GM18526 (cell line): ENCODE measurements around the gene P2RY8.

Source experiments
- POLR2A ChIP-seq: IDR thresholded peaks from 3 replicates; pipeline ENCODE4 v1.6.1; 2011; ENCODE audit not compliant: insufficient read length; ENCODE audit errors: extremely low read depth

The P2RY8 gene

DNA sequence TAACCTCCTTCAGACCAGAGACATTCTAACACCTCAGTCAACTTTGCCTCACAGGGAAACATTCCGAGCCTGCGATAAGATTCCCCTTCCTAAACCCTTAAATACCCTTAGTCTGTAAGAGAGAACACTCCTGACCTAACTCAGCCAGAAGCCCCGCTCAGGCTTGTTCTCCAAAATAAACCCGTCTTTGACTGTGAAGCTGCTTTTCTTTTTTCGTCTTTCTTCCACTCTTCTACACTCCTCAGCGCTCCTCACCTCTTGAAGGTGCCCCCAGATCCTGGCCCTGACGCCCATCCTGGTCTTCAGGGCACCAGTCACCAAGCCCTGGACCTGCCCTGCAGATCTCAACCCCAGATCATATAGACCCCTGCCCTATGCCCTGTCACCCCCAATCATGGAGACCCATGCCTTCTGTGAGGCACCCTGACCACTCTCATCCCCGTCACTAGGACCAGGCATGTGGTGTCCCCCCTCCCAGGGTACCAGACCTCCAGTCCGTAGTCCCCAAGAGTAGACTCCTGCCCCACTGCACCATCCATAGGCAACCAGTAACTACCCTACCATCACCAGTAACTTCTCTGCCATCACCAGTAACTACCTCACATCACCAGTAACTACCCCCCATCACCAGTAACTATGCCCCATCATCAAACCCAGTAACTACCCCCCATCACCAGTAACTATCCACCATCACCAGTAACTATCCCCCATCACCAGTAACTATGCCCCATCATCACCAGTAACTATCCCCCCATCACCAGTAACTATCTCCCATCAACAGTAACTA lies 87.8 kb downstream of the P2RY8 start:
- TF ChIP-seq POLR2A, result no peak

DNA sequence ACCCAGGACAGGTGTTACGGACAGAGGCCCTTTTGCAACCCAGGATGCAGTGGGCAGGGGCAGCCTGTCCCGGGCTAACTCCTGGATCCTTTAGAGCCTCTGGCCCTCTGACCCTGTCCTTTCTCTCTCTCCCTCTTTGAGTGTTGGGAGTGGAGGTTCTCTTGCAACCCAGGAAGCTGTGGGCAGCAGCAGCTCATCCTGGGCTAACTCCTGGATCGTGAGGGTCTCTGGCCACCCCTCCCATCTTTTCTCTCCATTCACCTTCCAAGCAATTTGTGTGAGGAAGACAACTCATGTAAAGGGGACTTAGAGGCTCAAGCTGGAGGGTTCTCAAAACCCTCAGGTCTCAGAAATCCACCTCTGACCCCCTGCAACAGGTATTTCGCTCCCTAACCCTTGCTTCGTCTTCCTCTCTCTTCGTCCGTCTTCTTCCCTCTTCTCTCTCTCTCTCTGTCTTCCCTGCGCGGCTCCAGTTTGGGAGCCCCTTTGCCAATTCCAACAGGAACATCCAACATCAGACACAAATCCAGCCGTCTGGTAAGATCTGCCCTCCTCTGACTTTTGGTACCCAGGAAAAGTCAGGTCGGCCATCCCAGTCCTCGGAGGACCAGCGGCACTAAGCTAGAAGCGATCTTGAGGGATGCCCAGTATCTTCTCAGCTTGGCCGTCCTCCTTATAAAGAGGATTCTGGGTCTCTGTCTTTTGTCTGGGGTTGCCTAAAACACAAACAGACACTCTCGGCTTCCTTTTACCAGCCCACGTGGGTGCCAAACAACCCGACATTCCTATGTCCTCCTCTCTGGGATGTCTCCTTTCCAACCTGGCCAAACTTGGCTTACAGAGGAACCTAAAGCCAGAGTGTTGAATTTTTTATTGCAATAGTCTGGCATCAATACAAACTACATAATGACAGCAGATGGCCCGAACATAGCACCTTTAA lies 92.2 kb downstream of the P2RY8 start:
- no peak for TF ChIP-seq POLR2A

DNA sequence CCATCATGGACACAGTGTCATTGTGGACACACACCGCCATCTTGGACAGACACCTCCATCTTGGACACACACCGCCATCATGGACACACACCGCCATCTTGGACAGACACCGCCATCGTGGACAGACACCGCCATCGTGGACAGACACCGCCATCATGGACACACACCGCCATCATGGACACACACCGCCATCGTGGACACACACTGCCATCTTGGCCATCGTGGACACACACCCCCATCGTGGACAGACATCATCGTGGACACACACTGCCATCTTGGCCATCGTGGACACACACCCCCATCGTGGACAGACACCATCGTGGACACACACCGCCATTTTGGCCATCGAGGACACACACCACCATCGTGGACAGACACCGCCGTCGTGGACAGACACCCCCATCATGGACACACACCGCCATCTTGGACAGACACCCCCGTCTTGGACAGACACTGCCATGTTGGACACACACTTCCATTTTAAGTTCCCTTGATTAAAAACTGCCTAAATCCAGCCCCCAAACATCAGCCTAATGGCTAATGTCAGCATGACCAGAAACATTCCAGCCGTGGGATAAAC lies 93.4 kb downstream of the P2RY8 start:
- TF ChIP-seq POLR2A, result no peak

DNA sequence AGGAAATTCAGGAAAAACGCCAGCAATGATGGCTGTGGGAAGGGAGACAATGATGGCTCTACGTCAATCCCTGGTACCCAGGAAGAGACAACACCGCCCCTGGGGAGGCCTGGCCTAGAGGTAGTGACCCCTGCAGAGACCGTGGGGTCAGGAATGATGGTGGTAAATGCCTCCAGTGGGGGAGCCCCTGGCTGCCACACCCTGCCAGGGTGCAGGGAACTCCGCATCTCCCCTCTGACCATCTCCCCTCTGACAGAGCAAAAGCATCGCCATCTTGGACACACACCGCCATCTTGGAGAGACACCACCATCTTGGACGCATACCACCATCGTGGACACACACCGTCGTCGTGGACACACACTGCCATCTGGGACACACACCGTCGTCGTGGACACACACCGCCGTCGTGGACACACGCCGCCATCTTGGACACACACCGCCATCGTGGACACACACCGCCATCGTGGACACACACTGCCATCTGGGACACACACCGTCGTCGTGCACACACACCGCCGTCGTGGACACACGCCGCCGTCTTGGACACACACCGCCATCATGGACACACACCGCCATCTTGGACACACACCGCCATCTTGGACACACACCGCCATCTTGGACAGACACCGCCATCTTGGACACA lies 94.1 kb downstream of the P2RY8 start:
- no peak for TF ChIP-seq POLR2A

DNA sequence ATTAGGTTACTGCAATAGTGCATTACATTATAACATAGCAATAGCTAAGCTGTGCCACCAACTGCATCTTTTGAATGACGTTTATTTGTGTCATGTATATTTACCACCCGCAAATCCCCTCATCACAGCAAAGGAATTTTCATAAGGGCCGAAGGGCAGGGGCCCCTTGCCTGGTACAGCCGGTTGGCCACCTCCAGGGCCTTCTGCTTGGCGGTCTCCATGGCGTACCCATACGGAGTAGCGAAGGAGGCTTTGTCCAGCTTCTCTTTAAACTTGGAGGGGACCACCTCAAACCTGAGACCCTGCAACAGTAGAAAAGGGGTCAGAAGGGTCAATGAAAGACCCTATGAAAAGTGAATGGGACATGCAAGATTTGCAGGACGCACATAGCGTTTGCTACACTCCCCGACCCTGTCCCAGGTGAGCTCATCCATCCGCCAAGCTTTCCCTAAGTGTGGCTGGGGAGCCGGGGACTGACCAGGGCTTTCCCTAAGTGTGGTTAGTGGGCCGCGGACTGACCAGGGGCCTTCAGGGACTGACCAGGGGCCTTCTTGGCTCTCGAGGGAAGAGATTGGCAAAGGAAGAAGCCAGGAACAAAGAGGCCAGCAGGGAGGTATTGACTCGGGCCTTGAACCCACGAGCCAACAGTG lies 94.8 kb downstream of the P2RY8 start:
- no peak for TF ChIP-seq POLR2A

DNA sequence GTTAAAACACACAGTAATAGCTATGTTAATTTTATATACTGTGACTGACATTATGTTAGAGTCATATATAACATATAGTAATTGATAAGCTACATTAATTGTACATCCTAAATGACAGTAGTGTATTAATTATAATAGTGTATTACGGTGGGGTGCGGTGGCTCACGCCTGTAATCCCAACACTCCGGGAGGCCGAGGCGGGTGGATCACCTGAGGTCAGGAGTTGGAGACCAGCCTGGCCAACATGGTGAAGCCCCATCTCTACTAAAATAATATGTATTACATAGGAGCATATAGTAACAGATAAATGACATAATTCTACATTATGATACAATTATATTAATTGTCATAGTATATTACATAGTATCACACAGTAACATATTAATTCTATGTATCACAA lies 96.5 kb downstream of the P2RY8 start:
- TF ChIP-seq POLR2A, result no peak

DNA sequence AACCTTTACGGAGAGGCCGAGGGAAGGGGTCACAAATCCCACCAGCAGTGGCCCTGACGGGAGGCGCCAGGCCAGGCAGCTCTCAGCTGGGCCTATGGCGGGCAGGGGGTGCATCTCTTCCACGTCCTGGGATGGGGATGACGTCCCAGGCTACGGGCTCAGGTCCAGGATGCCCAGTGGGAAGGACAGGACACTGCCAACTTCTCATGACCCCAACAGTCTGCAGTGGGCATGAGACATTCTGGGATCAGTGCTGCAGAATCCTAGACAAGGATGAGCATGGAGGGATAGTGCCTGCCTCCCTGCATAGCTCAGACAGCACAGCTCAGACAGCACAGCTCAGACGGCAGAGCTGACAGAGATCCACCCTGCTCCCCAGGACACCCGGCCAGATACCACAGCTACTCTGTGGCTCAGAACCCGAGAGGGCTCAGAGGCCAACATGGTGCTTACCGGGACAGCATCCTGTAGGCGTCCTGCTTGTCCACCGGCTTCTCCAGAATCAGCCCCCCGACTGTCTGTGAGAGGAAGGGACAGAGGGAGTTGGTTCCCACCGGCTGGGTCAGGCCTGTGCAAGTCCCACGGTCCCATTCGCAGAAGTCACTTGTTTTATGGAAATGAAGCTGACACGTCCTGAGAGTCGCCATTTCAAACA lies 101.6 kb downstream of the P2RY8 start:
- TF ChIP-seq POLR2A, result no peak

DNA sequence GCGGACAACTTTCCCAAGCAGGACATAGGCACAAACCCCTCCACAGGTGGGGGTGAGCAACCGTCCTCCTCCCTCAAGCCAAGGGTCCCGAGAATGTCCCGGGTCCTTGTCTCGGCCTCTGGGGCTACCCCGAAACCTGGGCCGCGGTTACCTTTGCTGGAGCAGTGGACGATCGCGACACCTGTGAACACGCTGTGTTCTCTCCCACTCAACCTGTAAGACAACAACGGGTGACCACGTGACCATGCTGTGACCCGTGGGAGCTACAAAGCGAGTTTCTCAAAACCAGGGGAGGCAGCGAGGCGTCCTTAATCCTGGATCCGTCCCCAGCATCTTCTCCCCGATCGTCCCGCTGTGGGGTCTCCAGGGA lies 102.1 kb downstream of the P2RY8 start:
- no peak for TF ChIP-seq POLR2A

DNA sequence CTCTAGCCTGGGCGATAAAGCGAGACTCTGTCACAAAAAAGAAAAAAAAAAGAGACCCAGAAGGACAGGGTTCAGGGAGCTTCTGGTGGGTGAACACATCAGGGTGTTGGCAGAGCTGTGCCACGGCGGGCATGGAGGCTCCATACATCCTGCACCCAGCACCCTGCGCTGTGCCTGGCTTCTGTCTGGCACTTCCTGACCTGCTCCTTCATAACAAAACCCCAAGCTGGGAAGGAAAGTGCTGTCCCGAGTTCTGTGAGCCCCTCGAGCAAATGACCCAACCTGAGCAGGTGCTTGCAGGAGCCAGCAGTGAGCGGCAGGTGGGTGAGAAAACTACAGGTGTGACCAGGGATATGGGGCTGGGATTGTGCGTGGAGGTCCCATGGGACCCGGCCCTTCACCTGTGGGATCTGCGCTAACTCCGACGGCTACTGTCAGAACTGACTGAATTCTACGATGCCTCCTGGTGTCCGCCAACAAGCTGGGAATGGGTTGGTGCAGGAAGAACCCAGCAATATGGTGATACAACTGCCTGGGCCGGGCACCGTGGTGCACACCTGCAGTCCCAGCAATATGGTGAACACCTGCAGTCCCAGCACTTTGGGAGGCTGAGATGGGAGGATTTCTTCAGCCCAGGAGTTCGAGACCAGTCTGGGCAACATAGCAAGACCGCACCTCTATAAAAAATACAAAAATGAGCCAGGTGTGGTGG lies 103.2 kb downstream of the P2RY8 start:
- no peak for TF ChIP-seq POLR2A

DNA sequence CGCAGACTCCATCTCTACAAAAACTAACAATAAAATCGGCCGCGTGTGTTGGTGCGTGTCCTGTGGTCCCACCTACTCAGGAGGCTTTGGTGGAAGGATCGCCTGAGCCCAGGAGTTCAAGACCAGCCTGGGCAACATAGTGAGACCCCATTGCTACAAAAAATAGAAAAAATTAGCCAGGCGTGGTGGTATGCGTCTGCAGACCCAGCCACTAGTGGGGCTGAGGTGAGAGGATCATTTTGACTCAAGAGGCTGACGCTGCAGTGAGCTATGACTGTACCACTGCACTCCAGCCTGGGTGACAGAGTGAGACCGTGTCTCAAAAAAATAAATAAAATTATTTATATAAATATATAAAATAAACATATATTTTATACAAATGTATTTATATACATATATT lies 106.5 kb downstream of the P2RY8 start:
- TF ChIP-seq POLR2A, result no peak

DNA sequence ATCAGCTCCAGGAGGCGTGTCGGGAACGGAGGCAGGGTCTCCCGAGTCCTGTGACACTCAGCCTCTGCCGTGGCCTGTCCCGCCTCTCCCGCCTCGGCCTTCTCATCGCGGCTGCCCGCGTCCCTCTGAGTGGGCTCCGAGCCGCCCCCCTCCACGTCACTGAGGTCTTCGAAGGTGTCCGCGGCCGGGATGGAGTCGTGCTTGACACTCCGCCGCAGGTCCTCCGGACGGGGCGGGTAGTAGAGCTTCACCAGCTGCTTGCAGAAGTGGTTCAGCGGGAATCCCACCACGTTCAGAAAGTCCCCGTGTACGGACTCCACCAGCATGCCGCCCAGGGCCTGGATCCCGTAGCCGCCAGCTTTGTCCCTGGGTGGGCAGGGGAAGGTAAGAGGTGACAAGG lies 109.2 kb downstream of the P2RY8 start:
- no peak for TF ChIP-seq POLR2A

DNA sequence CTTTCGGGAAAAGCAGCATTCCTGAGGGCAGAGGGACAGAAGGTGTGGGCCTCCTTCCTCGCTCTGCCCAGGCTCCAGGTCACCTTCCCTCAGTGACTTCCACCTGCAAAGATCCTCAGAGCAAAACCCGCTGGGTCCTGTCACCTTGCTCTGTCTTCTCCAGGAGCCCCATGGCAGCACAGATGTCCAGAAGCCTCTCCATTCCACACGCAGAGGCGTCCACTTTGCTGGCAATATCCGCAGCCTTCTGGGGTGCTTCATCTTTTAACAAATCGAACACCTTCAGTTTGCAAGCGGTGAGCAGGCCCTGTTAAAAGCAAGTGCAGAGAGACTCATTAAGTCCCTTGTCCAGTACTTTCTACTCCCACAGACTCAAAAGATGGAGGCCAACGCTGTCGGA lies 111.6 kb downstream of the P2RY8 start:
- no peak for TF ChIP-seq POLR2A

DNA sequence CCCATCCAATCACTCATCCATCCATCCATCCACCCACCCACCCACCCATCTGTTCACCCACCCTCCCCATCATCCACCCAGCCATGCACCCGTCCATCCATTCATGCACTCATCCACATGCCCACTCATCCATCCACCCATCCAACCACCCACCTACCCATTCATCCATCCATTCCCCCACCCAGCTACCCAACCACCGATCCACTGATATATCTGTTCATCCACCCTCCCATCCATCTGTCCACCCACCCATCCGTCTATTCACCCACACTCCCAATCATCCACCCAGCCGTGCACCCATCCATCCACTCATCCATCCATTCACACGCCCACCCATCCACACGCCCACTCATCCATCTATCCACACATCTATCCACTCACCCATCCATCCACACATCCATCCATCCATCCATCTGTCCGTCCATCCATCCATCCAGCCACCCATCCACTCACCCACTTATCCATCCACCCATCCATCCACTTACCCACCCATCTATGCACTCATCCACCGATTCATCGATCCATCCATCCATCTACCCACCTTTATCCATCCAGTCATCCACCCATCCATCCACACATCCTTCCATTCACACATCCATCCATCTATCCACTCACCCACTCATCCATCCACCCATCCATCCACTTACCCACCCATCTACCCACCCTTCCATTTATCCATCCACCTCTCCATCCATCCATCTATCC lies 112.7 kb downstream of the P2RY8 start:
- no peak for TF ChIP-seq POLR2A
